OCI-LY1 (cell line): ENCODE measurements around the gene PVALEF.

Source experiments
- CTCF ChIP-seq: fragments of 200-600 bp; sonication (generic), shearing (Covaris generic); IDR thresholded peaks from 2 replicates; pipeline ENCODE4 v1.5.1; 2017; ENCODE audit warnings: mild to moderate bottlenecking, antibody characterized with exemption, low read length, moderate library complexity, mixed read lengths
- EZH2 ChIP-seq: fragments of 200-600 bp; sonication (generic), shearing (Covaris generic); IDR thresholded peaks from 2 replicates; pipeline ENCODE4 v1.8.0; 2017; ENCODE audit warnings: borderline replicate concordance, mixed run types, mild to moderate bottlenecking, antibody characterized with exemption, low read length, moderate library complexity, mixed read lengths

GRCh38 chr17:81132197-81132540 is 33.1 kb upstream of the PVALEF start:
- TF ChIP-seq CTCF (no peak), EZH2 (no peak)
